NCI-H2227 treated with DMSO at 0.1 percent for 48 hours (cell line): Measurements from ENCODE around the gene ARHGAP40.

Experiments
- DNase-seq: peaks from one replicate; lab custom pipeline; 2025; lab: John Stamatoyannopoulos, UW

ARHGAP40 gene

DNA sequence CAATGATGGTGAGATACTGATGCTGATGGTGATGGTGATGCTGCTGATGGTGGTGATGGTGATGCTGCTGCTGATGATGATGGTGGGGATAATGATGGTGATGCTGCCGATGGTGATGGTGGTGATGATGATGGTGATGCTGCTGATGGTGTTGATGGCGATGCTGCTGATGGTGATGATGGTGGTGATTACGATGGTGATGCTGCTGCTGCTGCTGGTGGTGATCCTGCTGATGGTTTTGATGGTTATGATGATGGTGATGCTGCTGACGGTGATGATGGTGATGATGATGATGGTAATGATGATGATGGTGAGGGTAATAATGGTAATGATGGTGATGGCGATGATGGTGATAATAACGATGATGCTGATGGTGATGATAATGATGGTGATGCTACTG, 50.0 kb downstream of the ARHGAP40 start:
- DNase-seq = no peak

DNA sequence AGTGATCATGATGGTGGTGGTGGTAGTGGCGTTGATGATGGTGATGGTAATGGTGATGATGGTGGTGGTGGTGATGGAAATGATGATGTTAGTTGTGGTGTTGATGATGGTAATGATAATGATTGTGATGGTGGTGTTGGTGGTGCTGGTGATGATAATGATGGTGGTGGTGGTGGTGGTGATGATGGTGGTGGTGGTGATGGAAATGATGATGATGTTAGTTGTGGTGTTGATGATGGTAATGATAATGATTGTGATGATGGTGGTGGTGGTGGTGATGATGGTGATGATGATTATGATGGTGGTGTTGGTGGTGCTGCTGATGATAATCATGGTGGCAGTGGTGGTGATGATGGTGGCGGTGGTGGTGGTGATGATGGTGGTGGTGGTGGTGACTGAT, 51.4 kb downstream of the ARHGAP40 start:
- DNase-seq = no peak

DNA sequence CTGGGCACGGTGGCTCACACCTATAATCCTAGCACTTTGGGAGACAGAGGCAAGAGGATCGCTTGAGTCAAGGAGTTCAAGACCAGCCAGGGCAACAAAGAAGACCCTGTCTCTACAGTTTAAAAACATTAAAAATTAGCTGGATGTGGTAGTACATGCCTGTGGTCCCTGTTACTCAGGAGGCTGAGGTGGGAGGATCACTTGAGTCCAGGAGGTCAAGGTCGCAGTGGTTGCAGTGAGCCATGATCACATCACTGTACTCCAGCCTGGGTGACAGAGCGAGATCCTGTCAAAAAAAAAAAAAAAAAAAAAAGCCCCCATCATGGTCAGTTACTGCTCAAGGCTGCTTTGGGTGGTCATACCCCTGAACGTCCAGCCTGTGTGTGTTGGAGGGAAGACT, 55.8 kb downstream of the ARHGAP40 start:
- no peak for DNase-seq

DNA sequence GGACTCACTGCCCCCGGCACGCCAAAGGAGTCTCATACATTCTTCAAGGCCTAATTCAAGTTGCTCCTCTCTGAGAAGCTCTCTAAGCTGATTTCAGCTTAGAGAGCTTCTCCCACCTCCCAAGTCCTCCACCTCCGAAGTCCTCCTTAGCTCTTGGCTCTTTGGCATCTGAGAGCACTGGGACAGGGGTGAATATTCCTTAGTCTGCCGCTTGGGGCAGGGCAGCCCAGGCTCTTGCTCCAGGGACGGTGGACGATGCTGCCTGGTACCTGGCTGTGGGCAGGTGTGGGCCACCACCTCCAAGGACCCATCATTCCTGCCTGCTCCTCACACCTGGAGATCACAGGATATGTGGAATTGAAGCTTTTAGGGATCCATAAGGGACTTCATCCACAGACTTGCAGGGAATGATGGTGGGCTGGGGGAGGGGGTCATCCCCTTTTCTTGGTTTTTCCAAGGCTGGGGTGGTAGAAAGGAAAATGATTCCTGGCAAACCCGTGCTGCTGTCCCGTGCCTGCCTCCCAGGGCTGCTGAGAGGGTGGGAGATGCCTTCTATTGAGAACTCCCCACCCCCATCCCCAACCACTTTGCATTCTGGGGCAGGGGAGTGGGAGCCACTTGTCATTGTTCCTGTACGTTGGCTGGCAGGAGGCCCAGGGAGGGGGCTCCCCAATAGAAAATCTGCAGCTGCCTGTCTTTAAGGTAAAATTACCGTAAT, 57.4 kb downstream of the ARHGAP40 start:
- peak; percentile 51 for DNase-seq

DNA sequence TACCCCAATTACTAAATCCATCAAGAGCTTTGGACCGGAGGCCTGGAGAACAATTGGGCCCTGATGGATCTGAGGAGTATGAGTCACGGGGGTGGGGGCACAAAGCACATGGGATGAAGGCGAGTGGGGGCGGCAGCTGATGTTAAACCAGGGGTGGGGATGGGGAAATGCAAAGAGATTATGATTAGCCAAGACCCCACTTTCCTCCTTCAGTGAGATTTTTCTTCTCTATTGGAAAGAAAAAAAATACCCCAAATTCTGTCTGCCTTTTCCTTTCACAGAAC, 57.9 kb downstream of the ARHGAP40 start:
- peak; percentile 90 for DNase-seq

DNA sequence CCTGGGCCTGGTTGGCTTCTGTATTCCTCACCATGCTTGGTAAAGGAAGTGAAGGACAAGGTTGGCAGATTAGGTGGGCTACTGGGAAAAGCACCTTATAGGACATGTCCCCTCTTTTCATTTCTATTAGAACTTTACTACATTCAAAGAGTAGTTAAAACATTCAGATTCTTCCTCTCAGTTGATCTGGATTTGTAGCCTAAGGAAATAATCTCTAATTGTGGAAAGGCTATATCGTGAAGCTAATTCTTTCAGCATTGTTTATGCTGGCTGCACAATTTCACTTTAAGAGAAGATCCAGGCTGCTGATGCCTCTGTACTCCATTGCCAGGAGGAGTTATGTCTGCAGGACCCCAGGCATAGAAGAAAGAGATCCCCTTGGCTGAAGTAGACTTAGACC, 58.8 kb downstream of the ARHGAP40 start:
- no peak for DNase-seq

DNA sequence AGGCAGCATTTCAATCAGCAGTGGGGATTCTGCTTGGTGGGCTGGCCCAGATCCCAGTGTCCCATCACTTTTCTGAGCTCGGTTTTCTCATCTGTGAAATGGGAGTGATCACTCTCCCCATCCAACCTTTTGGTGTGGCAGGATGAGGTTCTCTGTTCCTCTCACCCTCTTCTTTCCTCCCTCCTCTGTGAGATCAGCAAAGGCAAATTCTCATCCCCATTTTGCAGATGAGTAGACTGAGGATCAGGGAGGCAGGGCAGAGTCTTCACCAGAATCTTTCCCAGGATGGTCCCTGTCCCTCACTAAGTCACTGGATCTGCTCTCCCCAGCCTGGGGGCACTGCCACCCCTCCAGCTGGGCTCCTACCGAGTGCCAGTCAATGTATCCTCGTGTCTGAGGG, 62.1 kb downstream of the ARHGAP40 start:
- DNase-seq = no peak

DNA sequence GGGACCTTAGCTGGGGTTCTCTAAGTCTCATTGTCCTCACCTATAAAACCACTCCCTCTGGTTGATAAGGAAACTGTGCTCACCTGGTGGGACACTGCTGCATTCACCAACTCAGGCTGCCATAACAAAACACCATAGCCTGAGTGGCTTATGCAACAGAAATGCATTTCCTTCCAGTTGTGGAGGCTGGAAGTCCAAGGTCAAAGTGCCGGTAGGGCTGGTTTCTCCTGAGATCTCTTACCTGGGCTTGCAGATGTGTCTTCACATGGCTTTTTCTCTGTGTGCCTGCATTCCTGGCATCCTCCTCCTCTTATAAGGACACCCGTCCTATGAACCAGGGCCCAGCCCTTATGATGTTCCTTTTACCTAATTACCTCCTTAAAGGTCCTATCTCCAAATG, 62.7 kb downstream of the ARHGAP40 start:
- DNase-seq = no peak

DNA sequence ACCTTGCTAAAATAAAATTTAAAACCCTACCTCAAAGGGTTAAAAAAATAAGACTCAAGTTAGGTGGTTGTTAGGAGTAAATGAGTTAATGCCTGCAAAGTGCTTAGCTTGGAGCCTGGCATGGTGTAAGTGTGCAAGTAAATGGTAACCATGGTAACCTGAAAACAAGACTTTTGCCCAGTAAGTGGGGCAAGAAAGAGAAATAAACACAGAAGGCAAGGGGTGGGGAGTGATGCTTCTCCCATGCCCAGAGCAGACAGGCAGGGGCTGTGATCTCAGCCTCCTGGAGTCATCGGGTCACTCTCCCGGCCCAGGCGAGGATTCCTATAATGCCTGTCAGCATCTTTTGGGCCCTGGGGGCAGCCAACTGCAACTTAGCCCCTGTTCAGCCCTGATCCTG, 63.5 kb downstream of the ARHGAP40 start:
- peak; percentile 88 for DNase-seq

DNA sequence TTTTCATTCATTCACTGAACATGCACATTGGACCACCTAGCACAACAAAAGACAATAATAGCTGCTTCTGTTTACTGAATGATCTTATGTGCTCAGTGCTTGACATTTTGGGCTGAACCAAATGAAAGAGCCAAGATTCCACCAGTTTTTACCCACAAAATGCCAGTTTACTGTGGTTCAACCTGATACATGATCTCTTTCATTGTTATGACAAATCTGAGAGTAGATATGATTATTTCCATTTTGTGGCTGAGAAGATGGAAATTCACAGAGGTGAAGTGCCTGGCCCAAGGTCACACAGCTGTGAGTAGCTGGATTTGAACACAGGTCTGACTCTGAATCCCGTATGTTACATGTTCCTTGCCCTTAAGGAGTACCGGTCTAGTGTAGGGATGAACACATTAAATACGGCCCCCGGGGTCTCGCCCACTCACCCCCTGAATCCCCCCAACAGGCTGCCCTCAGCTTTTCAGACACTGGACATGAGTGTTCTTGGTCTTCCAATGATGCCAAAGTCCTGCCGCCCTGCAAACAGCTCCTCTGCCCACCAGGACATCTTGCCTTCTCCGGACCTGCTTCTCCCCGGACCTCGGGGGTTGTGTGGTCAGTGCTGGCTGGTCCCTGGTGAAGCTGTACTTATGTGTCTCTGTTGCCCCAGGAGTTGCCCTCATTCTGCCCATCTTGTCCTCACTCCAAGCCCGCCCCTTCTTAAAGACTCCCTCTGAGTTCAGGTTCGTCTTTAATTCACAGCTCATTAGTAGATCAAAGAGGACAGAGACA, 64.1 kb downstream of the ARHGAP40 start:
- peak; percentile 83 for DNase-seq

DNA sequence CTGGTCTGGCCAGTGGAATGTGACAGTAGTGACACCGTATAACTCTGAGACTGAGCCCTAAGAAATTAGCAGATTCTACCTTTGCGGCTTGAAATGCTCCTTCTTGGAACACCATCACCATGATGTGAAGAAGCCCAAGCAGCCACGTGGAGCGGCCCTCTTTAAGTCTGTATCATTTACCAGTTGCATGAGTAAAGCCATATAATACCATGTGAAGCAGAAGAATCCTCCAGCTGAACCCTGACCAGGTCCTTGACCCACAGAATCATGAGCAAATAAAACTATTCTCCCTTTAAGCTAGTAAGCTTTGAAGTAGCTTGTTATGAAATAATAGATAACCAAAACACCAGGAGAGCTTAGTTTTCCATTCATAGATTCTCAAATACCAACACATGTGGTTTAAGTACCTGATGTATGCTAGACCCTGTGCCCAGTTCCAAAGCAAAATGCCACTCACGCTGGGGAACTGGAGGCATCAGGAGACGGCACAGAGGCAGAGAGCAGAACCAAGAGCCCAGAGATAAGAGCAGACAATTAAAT, 65.9 kb downstream of the ARHGAP40 start:
- no peak for DNase-seq

DNA sequence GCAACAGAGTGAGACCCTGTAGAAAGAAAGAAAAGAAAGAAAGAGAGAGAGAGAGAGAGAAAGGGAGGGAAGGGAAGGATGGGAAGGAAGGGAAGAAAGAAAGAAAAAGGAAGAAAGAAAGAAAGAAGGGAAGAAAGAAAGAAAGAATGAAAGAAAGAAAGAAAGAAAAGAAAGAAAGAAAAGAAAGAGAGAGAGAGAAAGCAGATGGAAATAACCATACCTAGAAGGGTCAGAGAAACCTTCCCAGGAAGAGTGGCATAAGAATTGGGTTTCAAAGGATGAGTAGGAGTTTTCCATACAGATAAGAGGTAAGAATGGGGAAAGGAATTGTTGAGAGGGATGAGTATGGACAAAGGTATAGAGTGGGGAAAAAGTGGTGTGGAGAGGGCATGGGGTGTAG, 68.1 kb downstream of the ARHGAP40 start:
- DNase-seq = no peak

DNA sequence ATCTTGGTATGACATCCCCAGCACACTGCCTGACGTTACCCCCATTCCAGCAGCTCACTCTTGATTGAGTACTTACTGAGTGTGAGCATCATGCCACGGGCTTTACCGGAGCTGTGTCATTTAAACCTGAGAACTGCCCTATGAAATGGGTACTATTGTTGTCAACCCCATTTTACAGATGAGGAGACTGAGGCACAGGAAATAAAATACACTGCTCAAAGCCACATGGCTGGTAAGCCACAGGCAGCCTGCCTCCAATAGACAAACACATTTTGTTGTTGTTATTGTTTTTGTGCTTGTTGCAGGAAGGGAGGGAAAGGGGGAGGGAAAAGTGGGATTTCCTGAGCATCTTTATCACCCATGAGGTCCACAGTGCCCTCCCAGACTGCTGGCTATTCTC, 69.2 kb downstream of the ARHGAP40 start:
- DNase-seq = no peak

DNA sequence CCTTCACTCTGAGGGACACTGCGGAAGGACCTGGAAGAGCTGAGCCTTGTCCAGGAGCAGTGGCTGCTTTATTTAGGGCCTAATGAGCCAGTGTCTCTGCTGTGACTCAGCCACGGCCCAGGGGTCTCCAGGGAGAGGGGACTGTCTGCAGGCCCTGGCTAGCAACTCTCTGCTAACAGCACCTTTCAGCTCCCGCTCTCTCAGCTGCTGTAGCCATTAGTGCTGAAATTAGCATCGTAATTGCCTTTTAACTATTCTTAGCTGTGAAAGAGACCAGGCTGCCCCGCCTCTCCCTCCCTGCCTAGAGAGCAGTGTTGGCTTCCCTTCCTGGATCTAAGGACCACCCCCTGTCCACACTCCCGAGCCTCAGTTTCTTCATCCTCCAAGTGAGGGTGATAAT, 69.6 kb downstream of the ARHGAP40 start:
- DNase-seq = peak; percentile 31

DNA sequence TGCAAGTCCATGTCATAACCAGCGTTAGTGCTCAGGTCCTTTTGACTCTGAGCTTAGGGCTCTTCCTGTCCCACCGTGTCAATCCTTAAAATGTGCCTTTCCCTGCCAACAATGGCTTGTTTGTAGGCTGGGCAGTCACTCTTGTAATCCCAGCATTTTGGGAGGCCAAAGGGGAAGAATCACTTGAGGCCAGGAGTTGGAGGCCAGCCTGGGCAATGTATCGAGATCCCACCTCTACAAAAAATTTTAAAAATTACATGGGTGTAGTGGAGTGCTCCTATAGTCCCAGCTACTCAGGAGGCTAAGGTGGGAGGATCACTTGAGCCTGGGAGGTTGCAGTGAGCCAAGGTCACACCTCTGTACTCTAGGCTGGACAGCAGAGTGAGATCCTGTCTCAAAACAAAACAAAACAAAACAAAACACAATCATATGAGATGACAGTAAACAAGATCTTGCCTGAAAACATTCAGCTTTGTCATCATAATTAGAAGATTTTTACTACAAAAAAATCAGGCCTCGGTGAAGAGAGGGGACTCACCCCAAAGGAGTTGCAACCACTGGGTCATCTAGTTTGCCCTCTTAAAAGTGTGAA, 70.2 kb downstream of the ARHGAP40 start:
- no peak for DNase-seq

DNA sequence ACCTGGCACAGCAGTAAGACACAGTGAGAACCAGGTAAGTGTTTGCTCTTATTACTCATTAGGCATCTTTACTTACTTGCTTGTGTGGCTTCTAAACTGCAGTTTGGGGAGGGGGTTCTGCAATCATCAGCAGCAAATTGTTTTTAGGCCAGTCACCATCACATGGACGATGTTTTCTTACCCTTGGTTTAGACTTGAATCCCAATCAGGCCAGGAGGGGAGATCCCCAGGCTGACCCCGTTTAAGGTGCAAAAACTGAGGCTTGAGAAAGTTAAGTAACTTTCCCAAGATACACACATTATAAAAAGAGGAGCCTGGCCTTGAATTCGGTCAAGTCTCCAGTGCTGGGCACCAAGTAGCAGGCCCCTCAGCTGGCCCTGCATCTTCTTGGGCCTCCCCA, 70.9 kb downstream of the ARHGAP40 start:
- DNase-seq = no peak

DNA sequence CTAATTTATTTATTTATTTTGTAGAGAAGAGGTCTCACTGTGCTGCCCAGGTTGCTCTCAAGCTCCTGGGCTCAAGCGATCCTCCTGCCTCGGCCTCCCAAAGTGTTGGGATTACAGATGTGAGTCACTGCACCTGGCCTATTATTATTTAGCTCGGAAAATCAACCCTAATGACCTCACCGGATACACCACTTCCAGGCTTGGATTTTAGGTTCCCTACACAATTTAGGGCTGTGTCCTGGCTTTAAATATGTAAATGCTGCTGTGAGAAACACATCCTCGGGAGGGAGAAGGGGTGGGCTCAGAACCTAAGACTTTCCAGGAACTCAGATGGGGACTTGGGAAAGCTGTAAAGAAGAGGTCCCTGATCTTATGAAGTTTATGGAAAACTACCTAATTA, 71.7 kb downstream of the ARHGAP40 start:
- no peak for DNase-seq

DNA sequence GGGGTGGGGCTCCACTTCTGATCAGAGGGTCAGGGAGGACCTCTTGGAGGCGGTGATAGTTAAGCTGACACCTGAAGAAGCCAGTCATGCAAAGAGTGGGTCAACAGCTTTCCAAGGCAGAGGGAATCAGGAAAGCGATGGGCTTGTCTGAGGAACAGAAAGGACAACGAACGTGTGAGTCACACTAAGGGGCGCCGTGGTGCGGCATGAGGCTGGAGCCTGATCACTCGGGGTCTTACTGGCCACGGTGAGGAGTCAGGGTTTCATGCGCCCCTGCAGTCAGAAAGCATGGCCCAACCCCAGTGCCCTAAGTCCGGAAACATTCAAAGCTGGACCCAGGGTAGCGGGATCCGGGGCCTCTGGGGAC, 72.1 kb downstream of the ARHGAP40 start:
- peak; percentile 26 for DNase-seq

DNA sequence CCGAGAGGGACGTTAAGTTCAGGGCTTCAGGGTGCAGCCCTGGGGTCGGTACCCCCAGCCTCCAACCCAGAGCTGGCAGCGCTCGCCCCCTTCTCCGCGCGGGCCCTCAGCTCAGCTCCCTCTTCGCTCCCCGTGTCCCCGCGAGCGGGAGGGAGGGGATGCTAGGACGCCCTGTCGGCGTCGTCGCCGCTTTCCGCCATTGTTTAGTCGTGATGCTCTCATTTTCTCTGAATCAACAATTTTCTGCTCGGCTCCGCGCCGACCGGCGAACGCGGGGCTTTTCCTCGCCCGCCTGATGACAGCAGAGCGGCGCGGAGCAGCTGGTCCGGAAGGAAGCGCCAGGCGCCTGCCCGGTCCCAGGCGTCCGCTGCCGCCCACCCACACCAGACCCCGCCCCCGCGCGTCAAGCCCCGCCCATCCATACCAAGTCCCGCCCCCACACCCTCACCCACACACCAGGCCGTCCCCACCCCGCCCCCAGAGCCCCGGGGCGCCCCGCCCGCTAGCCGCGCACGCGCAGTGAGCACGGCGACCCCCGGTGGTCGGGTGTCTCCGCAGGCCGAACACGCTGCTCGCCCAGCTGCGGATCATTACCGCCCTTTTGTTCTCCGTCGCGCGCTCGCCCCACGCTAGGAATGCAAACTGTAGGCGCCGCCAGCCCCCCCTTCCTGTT, 72.6 kb downstream of the ARHGAP40 start:
- DNase-seq = peak; percentile 77

DNA sequence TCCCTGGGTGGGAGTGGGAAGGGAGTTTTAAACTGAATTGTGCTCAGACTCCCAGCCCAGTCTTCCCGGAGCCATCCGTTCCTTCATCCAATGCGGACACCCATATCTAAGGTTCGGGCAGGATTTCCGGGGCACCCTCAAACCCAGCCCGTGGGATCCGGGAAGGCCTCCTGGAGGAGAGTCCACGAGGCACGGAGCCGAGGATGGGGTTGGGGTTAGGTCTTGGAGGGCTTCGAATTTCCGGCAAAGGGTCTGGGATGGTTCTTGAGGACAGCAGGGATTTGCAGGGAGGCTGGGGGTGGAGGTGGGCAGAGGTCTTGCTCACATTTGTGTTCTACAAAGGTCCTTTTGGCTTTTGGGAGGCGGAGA, 73.1 kb downstream of the ARHGAP40 start:
- DNase-seq = no peak

DNA sequence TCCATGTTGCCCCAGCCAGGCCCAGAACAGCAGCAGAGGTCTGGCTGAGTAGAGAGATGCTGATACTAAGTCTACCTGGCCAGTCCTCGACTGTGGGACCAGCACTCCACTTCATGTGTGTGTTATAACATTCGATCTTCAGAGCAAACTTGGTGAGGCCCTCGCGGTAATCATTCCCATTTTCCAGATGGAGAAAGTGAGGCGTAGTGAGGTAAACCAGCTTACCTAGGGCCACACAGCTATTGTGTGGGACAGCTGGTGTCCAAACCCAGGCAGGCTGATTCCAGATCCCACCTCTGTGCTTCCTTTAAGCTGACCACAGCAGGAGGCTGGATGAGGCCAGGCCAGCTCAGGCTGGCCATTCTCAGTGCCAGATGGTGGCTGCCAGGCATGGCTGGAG, 75.0 kb downstream of the ARHGAP40 start:
- DNase-seq = no peak

DNA sequence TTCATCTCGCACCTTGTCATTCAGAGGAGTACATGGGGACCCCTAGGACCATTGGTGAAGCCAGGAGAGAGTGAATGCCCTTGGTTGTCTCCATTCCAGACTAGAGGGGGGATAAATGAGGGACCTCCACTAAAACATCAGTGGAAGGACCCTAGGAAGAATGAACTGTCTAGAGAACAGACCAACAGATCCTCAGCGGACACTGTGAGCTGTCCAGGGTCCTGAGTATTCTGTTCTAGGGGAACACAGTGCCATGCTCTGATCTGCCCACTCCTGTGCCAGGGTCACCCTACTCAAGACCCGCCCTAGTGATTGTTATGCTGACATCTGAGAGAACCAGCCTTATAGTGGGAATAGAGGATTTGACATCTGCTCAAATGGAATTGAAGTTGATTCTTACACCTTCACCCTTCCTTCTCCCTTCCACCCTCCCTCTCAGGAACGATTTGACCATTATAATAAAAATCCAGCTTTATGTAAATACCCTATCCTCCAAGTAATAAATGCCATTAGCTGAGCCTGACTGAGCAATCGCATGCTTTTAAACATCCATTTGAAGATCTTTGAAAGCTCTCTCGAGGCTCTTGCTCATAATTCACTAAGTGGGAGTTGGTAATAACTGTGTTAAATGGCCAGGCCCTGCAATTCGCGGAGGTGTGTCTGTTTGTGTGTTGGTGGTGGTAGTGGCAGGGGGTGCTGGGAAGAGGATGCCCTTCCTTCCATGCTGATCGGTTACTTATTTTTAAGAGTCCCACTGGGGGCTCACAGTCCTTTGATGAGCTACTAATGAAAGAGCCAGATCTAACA, 79.1 kb downstream of the ARHGAP40 start:
- peak; percentile 21 for DNase-seq
